Erythroblast (primary cell): ENCODE measurements around the gene PDK1.

Experiments
- GATA1 ChIP-seq: IDR thresholded peaks from 2 replicates; pipeline ENCODE4 v1.6.1; 2011; ENCODE audit warnings: low read depth, mild to moderate bottlenecking, control low read depth, low read length, moderate library complexity
- POLR2A ChIP-seq: IDR thresholded peaks from 2 replicates; pipeline ENCODE4 v1.6.1; 2011; ENCODE audit warnings: mild to moderate bottlenecking, low read length

DNA sequence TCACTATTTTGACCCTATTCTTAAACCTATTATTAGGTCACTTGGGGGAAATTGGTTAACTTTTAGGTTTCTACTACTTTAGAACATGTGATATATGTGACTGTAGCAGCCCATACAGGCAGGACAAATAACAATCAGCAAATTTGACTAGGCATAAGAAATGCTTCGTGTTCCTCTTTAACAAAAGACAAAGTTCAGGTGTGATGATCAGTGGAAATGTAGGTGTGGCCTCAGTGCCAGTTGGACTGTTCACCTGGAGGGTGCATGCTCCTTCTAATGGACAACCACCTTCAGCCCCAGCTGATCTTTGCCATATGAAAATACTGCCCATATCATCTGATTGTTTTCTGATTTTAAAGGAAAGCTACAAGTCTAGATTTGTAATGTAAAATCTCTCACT lies 6.4 kb downstream of the PDK1 start:
- TF ChIP-seq POLR2A = no peak
- TF ChIP-seq GATA1 = no peak
